Stromal cell of bone marrow (primary cell): ENCODE measurements around the gene PTPN1.

ENCODE experiments used
- DNase-seq: peaks from one replicate; pipeline ENCODE4 v3.0.0-alpha.2; 2012; ENCODE audit warnings: low read depth

PTPN1 gene

GRCh38 chr20:50513169-50514034 is 3.2 kb downstream of the PTPN1 start:
- peak; percentile 45 for DNase-seq

DNA sequence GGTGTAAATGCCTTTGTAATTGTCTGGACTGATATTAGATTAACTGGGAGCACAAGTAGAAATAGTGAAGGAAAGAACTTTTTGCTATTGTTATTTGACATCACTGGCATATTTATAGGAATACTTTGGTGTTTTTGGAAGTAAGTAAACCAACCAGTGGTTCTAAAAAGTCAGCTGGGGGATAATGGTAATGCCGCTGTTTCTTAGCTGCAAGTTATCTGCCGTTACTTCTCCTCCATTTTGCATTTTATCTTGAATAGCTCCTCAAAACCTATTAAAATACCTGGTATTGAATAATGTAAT is 3.8 kb downstream of the PTPN1 start:
- DNase-seq = no peak

DNA sequence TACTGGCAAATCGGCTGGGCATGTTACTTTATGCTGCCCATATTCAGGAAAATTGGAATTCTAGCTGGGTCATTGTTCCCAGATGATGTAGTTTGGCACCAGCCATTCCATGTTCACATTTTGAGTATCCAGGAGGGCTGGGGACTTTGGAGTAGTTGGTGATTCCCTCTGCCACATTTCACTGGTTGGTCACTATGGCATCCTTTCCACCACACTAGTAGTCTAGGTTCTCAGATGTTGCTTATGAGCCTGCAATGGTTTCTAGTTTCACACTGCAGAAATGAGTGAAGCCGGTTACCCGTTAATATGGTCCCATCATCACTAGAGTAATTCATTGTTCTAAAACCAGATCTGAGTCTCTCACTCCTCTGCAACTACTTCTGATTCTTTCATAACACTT is 4.6 kb downstream of the PTPN1 start:
- no peak for DNase-seq

- DNase-seq = no peak
These were observed 5.4 kb downstream of the PTPN1 start for GRCh38 chr20:50515471-50516106.

- DNase-seq = no peak
These were observed 6.2 kb downstream of the PTPN1 start for GRCh38 chr20:50516180-50516934.

GRCh38 chr20:50516935-50517816 is 7.0 kb downstream of the PTPN1 start:
- DNase-seq = no peak

GRCh38 chr20:50517817-50518154 is 7.6 kb downstream of the PTPN1 start:
- no peak for DNase-seq

DNA sequence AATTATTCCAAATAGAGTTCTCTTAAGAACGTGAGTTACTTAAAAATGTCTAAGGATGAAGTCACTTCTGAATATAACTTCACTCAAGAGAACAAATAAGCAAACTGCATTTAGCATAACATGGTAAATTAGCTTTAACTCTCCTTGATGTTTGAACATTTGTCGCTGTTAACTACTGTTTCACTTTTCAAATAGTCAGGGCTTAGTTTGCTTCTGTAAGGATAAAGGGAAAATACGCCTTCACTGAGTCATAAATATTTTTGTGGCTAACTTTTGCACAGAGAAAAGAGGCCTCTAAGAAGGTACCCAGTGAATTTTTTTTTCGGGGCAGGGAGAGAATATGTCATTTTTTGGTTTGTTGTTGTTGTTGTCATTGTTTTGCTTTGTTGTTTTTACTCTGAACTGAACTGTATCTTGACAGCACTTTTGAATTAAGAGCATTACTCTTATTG is 8.1 kb downstream of the PTPN1 start:
- no peak for DNase-seq

GRCh38 chr20:50519036-50519762 is 9.0 kb downstream of the PTPN1 start:
- no peak for DNase-seq

- no peak for DNase-seq
These were observed 10.2 kb downstream of the PTPN1 start for GRCh38 chr20:50520222-50520880.

GRCh38 chr20:50521221-50522052 is 11.3 kb downstream of the PTPN1 start:
- DNase-seq = no peak

DNA sequence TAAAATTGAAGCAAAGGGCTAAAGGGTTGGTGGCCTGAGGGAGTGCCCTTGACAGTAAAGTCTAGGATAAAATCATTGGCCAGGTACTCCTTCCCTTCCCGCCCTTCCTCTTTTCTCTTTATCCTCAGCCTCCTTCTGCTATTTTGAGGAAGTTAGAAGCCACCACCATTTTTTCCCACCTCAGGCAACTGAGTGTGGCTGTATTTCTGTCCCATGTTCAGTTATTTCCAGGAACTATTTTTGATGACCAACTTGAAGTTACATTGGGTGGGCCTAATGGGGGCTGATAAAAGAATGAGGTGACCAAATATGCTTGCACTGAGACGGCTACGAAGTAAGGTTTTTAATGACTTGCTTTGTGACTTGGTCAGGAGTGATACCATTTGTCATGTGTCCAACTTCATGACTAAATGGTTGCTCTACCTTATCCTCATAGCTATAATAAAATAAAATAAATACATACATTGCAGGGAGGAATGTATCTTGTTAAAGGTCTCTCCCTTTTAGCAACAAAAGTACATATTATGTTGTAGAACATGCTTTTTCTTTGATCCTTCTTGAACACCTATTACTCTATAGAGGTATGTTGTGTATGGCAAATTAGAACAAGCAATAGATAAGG is 12.0 kb downstream of the PTPN1 start:
- DNase-seq = no peak

GRCh38 chr20:50523552-50524167 is 13.5 kb downstream of the PTPN1 start:
- no peak for DNase-seq

DNA sequence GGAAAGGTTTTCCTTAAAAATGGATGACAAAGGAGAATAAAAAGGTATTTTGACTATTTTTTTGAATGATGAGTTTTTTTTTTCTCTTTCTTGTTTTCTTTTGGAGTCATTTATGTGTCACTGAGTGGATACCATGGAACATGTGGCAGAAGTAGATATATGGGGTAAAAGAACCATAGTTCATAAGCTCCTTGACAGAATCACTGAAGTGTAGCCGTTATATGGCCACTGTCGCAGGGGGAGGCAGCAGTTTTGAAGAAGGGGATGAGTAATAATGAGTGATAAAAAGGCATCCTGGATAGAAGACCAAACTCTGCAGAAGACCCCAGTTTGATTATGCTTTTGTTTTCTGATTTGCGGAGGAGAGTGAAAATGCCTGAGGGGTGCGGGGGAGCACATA is 15.5 kb downstream of the PTPN1 start:
- DNase-seq = no peak

DNA sequence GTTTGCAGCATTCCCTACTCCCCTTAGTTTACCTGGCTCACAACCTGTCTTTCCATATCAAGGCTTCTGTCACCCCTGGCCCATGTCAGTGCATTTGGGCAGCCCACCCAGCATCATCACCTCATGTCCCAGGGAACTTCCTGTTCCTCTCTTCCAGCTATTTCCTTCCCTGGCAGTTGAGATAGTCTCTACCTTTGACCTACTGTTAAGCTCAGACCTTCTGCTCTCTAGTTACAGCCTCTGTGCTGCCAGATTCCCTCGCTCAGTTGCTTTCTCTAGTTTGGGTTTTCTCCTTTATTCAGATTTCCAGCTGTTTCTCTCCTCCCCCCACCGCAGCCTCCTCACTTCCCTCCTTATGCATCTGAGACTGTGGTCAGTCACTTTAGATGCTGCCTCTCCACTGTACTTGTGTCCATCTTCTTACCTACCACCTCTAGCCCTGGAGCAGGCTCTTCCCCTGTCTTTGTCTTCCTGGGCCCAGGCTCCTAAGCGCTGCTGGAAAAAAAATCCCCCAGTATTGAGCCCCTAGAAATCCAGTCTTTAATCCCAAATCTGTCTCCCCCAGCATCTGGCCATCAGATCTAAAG is 16.3 kb downstream of the PTPN1 start:
- no peak for DNase-seq

DNA sequence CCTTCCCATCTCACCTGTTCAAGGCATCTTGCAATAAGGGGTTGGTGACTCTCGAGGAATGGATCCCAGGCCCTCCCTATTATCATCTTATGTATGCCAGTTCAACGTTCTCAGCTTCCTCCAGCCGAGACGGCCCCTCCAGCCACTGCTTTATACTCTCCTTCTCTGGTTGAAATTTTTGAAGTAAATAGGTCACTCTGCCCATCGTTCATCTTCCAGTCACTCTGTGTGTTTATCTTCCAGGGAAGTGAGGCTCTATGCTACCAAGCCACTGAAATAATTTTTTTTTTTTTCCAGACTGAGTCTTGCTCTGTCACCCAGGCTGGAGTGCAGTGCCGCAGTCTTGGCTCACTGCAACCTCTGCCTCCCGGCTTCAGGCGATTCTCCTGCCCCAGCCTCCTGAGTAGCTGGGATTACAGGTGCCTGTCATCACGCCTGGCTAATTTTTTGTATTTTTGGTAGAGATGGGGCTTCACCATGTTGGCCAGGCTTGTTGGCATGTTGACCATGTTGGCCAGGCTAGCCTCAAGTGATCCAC is 17.0 kb downstream of the PTPN1 start:
- DNase-seq = no peak

DNA sequence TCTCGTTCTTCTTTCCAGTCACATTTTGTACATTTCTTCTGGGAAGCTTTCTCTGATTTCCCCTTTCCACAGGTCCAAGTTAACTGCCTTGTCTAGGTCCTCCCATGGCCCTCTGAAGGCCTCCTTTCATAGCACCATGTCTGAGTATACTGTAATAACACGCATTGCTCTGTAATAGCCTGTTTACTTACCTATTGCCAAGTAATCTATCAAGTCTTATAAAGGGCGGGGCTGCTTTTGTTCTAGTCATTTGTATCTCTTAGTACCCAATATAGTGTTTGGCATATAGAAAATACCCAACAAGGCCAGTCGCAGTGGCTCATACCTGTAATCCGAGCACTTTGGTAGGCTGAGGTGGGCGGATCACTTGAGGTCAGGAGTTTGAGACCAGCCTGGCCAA is 17.9 kb downstream of the PTPN1 start:
- DNase-seq = no peak

DNA sequence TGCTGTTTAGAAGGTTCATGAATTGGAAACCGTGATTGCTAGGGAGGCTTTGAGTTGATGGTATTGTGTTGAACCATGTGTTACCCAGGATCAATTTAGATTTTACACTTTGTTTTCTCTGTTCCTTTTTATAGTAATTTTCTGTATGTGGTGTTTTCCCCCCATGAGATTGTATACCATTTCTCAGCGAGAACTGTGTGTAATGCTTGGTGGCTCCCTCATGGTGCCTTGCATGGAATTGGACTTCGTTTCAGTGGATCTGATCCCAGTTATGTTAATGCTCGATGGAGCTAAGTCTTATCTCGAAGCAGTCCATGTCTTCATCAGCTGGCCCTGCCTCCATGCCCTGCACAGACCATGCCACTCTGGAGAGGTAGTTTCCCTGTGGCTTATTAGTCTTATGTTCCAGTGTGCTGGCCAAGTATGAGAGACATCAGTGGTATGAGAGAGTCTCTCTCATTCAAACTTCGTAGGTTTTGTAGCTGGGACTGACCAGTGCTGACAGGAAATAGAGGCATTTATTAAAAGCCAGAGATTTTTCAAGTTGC is 18.7 kb downstream of the PTPN1 start:
- DNase-seq = peak; percentile 50
